Osteocyte (in vitro differentiated cells): Measurements from ENCODE around the gene MOK. TPM values are rescaled to one million over a fixed set of nuclear protein-coding genes. Genes with fewer than 3 reads are reported as not detected.

Experiments
- DNase-seq: peaks from one replicate; pipeline ENCODE4 v3.0.0; 2021; ENCODE audit warnings: mixed read lengths; ENCODE audit not compliant: unreplicated experiment; ENCODE audit errors: extremely low spot score
- H3K27ac Mint-ChIP-seq: one replicate; pipeline ENCODE4 v1.8.0; 2021; ENCODE audit warnings: mild to moderate bottlenecking, mixed read lengths; ENCODE audit not compliant: unreplicated experiment
- H3K27me3 Mint-ChIP-seq: one replicate; pipeline ENCODE4 v1.8.0; 2021; ENCODE audit warnings: mixed read lengths; ENCODE audit not compliant: unreplicated experiment
- H3K36me3 Mint-ChIP-seq: one replicate; pipeline ENCODE4 v1.8.0; 2021; ENCODE audit warnings: mixed read lengths; ENCODE audit not compliant: unreplicated experiment
- H3K4me1 Mint-ChIP-seq: one replicate; pipeline ENCODE4 v1.8.0; 2021; ENCODE audit warnings: mixed read lengths; ENCODE audit not compliant: unreplicated experiment
- H3K4me3 Mint-ChIP-seq: one replicate; pipeline ENCODE4 v1.8.0; 2021; ENCODE audit warnings: mild to moderate bottlenecking, moderate library complexity, mixed read lengths; ENCODE audit not compliant: unreplicated experiment
- H3K9me3 Mint-ChIP-seq: one replicate; pipeline ENCODE4 v1.8.0; 2021; ENCODE audit warnings: mixed read lengths; ENCODE audit not compliant: unreplicated experiment
- total RNA-seq: library from RNA; stranded (reverse); gene quantifications from 2 replicates; pipeline ENCODE4 v1.2.1, GENCODE V29; 2021
- TF ChIP-seq, protein P1 (sequence below): fragments of 200-600 bp; sonication (generic); IDR thresholded peaks from 2 replicates; pipeline ENCODE4 v1.5.0; 2021; ENCODE audit warnings: antibody characterized with exemption, mild to moderate bottlenecking, moderate library complexity

MOK gene
- total RNA-seq, 1 donor from 2014 or later: 9.5 TPM

GRCh38 chr14:102203382-102203781, 101.6 kb downstream of the MOK start:
- H3K27me3 Mint-ChIP-seq: no peaks in the 10 kb centered on the region
- H3K4me1 Mint-ChIP-seq: no peaks in the 10 kb centered on the region
- H3K4me3 Mint-ChIP-seq: no peak overlapping the region
- peaks cover 25% of the 10 kb centered on the region for H3K36me3 Mint-ChIP-seq
- no peaks in the 10 kb centered on the region for H3K9me3 Mint-ChIP-seq
- TF ChIP-seq, protein P1, sequence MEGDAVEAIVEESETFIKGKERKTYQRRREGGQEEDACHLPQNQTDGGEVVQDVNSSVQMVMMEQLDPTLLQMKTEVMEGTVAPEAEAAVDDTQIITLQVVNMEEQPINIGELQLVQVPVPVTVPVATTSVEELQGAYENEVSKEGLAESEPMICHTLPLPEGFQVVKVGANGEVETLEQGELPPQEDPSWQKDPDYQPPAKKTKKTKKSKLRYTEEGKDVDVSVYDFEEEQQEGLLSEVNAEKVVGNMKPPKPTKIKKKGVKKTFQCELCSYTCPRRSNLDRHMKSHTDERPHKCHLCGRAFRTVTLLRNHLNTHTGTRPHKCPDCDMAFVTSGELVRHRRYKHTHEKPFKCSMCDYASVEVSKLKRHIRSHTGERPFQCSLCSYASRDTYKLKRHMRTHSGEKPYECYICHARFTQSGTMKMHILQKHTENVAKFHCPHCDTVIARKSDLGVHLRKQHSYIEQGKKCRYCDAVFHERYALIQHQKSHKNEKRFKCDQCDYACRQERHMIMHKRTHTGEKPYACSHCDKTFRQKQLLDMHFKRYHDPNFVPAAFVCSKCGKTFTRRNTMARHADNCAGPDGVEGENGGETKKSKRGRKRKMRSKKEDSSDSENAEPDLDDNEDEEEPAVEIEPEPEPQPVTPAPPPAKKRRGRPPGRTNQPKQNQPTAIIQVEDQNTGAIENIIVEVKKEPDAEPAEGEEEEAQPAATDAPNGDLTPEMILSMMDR: no peak
- no peak overlapping the region for H3K27ac Mint-ChIP-seq
- DNase-seq: no peak

- no peaks in the 10 kb centered on the region for H3K9me3 Mint-ChIP-seq
- no peaks in the 10 kb centered on the region for H3K4me1 Mint-ChIP-seq
- no peak overlapping the region for H3K4me3 Mint-ChIP-seq
- peaks cover 25% of the 10 kb centered on the region for H3K36me3 Mint-ChIP-seq
- TF ChIP-seq, protein P1: no peak
- H3K27me3 Mint-ChIP-seq: no peaks in the 10 kb centered on the region
- no peak for DNase-seq
- no peak overlapping the region for H3K27ac Mint-ChIP-seq
Measured at GRCh38 chr14:102202944-102203343, 102.0 kb downstream of the MOK start.

DNA sequence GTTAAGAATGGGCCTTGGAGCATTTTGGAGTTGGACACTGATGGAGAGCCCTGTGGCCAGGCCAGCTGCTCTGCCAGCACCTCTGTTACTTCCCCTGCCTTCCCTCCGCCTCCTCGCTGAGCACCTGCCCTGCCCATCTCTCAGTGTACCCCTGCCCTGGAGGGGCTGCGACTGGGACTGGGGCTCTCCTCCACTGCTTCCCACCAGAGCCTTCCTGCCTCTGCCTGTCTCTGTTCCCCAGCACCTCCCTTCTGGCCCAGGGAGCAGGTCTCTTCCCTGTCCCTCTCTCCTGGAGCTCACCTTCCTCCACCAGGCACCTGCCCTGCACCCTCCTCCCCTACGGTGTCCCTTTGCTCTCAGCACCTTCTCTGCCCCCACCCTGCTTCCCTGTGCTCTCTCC, 103.2 kb downstream of the MOK start:
- no peak overlapping the region for H3K4me3 Mint-ChIP-seq
- H3K36me3 Mint-ChIP-seq: peaks cover 30% of the 10 kb centered on the region
- H3K27ac Mint-ChIP-seq: no peak overlapping the region

GRCh38 chr14:102201353-102201738, 103.6 kb downstream of the MOK start:
- no peaks in the 10 kb centered on the region for H3K9me3 Mint-ChIP-seq
- no peaks in the 10 kb centered on the region for H3K4me1 Mint-ChIP-seq
- no peak for DNase-seq
- H3K4me3 Mint-ChIP-seq: no peak overlapping the region
- TF ChIP-seq, protein P1: no peak
- peaks cover 31% of the 10 kb centered on the region for H3K36me3 Mint-ChIP-seq
- no peaks in the 10 kb centered on the region for H3K27me3 Mint-ChIP-seq
- no peak overlapping the region for H3K27ac Mint-ChIP-seq

More for the DNA sequence above, 103.2 kb downstream of the MOK start:
- no peak for DNase-seq
- H3K27me3 Mint-ChIP-seq: no peaks in the 10 kb centered on the region
- no peaks in the 10 kb centered on the region for H3K9me3 Mint-ChIP-seq
- TF ChIP-seq, protein P1: no peak
- no peaks in the 10 kb centered on the region for H3K4me1 Mint-ChIP-seq

- Mint-ChIP-seq H3K27ac (no peak overlapping the region), H3K9me3 (no peaks in the 10 kb centered on the region), H3K4me1 (no peaks in the 10 kb centered on the region), H3K27me3 (no peaks in the 10 kb centered on the region), H3K4me3 (no peak overlapping the region), H3K36me3 (peaks cover 33% of the 10 kb centered on the region)
- DNase-seq: no peak
- TF ChIP-seq, protein P1: no peak
Measured at GRCh38 chr14:102200690-102201352, 104.1 kb downstream of the MOK start.
